ENCODE results near the gene FGD4. TPM values are rescaled to one million over a fixed set of nuclear protein-coding genes. Genes with fewer than 3 reads are reported as not detected.

FGD4 gene
- total RNA-seq, 1 experiment from 2014 or later, result 31.6 TPM

DNA sequence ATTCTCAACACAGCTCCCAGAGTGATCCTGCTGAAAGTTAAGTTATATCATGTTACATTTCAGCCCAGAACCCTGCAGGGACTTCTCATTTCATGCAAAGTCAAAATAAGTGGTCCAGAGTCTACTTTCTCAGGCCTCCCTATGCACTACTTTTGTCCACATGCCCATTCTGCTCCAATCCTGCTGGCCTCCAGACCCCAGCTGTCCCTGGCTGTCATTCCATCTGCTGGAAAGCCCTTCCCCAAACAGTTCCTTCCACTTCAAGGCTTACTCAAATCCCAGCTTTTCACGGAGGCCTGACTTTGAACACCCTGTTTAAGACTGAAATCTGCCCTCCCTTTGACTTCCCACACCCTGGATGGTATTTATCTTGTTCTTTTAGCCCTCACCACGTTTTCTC is 169.9 kb downstream of the FGD4 start:
- intact Hi-C loops (cut with micrococcal nuclease; ENCODE audit: unreplicated experiment), result no loop called here
- CTCF ChIA-PET, result no interaction called here
- no peak overlapping the region for H3K4me3 ChIP-seq (ENCODE audit: low read depth, low read length)
- Mint-ChIP-seq H3K36me3 (ENCODE audit: insufficient read depth, unreplicated experiment) (peaks cover 20% of the 10 kb centered on the region), H3K27ac (ENCODE audit: unreplicated experiment) (peak overlapping the region; percentile 11), H3K4me1 (ENCODE audit: low read depth, unreplicated experiment) (peaks cover 19% of the 10 kb centered on the region), H3K27me3 (ENCODE audit: insufficient read depth, unreplicated experiment) (no peaks in the 10 kb centered on the region), H3K9me3 (ENCODE audit: unreplicated experiment) (peaks cover 2% of the 10 kb centered on the region), H3K4me3 (ENCODE audit: unreplicated experiment) (no peak overlapping the region)
- POLR2A ChIA-PET, result no interaction called here
- no TSS peak for BruUV-seq (replicated peaks)
- H3K4me1 ChIP-seq, result peaks cover 16% of the 10 kb centered on the region
- H3K36me3 ChIP-seq (ENCODE audit: control insufficient read depth, insufficient read depth, low read length), result no peaks in the 10 kb centered on the region
- TF ChIP-seq, protein P1, sequence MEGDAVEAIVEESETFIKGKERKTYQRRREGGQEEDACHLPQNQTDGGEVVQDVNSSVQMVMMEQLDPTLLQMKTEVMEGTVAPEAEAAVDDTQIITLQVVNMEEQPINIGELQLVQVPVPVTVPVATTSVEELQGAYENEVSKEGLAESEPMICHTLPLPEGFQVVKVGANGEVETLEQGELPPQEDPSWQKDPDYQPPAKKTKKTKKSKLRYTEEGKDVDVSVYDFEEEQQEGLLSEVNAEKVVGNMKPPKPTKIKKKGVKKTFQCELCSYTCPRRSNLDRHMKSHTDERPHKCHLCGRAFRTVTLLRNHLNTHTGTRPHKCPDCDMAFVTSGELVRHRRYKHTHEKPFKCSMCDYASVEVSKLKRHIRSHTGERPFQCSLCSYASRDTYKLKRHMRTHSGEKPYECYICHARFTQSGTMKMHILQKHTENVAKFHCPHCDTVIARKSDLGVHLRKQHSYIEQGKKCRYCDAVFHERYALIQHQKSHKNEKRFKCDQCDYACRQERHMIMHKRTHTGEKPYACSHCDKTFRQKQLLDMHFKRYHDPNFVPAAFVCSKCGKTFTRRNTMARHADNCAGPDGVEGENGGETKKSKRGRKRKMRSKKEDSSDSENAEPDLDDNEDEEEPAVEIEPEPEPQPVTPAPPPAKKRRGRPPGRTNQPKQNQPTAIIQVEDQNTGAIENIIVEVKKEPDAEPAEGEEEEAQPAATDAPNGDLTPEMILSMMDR (IDR thresholded peaks at IDR 0.05; ENCODE audit: insufficient read depth in 1 of 2, low read depth in 1 of 2, low read length in 1 of 2, severe bottlenecking in 1 of 2, unreplicated experiment in 1 of 2), result no peak
- no peaks in the 10 kb centered on the region for H3K27me3 ChIP-seq (replicated peaks; ENCODE audit: control insufficient read depth, insufficient read depth, low read length)
- DNase-seq, result no peak
- H3K9me3 ChIP-seq, result peaks cover under 1% of the 10 kb centered on the region; the same call in 1 of the 2 replicates

DNA sequence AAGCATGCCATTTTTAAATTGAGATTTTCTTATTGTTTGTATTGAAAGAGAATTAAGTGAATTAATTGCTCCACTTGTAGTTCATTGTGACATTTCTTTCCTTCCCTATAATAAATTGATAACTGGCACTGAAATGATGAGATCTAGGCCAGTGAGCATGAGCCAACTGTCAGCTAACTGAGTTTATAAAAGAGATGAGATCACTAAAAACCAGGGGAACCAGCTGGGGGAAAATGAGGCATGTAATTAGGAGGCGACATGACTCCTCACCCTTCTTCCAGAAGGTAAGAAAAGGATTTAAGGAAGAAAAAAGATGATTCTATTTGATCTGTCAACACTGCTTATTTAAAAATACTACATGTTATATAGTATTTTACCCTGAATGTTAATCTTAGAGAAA is 175.2 kb downstream of the FGD4 start:
- Mint-ChIP-seq H3K36me3 (ENCODE audit: insufficient read depth, unreplicated experiment) (peaks cover 23% of the 10 kb centered on the region), H3K4me1 (ENCODE audit: low read depth, unreplicated experiment) (peaks cover 10% of the 10 kb centered on the region), H3K9me3 (ENCODE audit: unreplicated experiment) (peaks cover 15% of the 10 kb centered on the region), H3K27me3 (ENCODE audit: insufficient read depth, unreplicated experiment) (no peaks in the 10 kb centered on the region), H3K4me3 (ENCODE audit: unreplicated experiment) (no peak overlapping the region), H3K27ac (ENCODE audit: unreplicated experiment) (no peak overlapping the region)
- CTCF ChIA-PET, result no interaction called here
- Histone ChIP-seq H3K4me3 (ENCODE audit: low read depth, low read length) (no peak overlapping the region), H3K27me3 (replicated peaks; ENCODE audit: control insufficient read depth, insufficient read depth, low read length) (no peaks in the 10 kb centered on the region), H3K4me1 (no peaks in the 10 kb centered on the region), H3K36me3 (ENCODE audit: control insufficient read depth, insufficient read depth, low read length) (peaks cover 3% of the 10 kb centered on the region; the same call in 1 of the 2 replicates), H3K9me3 (peaks cover 7% of the 10 kb centered on the region; the same call in 1 of the 2 replicates)
- TF ChIP-seq, protein P1 (IDR thresholded peaks at IDR 0.05; ENCODE audit: insufficient read depth in 1 of 2, low read depth in 1 of 2, low read length in 1 of 2, severe bottlenecking in 1 of 2, unreplicated experiment in 1 of 2), result no peak
- POLR2A ChIA-PET, result no interaction called here
- intact Hi-C loops (cut with micrococcal nuclease; ENCODE audit: unreplicated experiment), result no loop called here
- no peak for DNase-seq
- BruUV-seq (replicated peaks), result no TSS peak

DNA sequence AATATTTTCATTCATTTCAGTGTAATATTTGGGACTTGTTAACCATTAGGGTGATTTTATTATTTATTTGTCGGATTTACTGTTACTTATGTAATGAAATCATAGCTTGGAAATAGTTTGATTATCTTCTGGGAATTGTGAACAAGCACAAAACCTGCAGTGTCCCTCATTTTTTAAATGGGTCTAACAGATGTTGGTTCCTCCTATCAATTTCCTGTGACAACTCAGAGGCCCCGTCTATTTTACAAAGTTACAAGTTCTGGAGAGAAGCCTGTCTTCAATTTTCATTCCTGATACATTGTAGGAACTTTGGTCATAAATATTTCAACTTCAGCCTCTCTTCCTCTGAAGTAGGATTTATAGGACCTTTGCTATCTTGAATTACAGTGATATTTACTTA is 178.0 kb downstream of the FGD4 start:
- Histone ChIP-seq H3K36me3 (ENCODE audit: control insufficient read depth, insufficient read depth, low read length) (peaks cover 6% of the 10 kb centered on the region; the same call in 1 of the 2 replicates), H3K4me1 (no peaks in the 10 kb centered on the region), H3K4me3 (ENCODE audit: low read depth, low read length) (no peak overlapping the region), H3K27me3 (replicated peaks; ENCODE audit: control insufficient read depth, insufficient read depth, low read length) (no peaks in the 10 kb centered on the region), H3K9me3 (peaks cover 7% of the 10 kb centered on the region; the same call in 1 of the 2 replicates)
- Mint-ChIP-seq H3K27ac (ENCODE audit: unreplicated experiment) (no peak overlapping the region), H3K4me1 (ENCODE audit: low read depth, unreplicated experiment) (no peaks in the 10 kb centered on the region), H3K9me3 (ENCODE audit: unreplicated experiment) (peaks cover 15% of the 10 kb centered on the region), H3K36me3 (ENCODE audit: insufficient read depth, unreplicated experiment) (peaks cover 36% of the 10 kb centered on the region), H3K4me3 (ENCODE audit: unreplicated experiment) (no peak overlapping the region), H3K27me3 (ENCODE audit: insufficient read depth, unreplicated experiment) (no peaks in the 10 kb centered on the region)
- TF ChIP-seq, protein P1 (IDR thresholded peaks at IDR 0.05; ENCODE audit: insufficient read depth in 1 of 2, low read depth in 1 of 2, low read length in 1 of 2, severe bottlenecking in 1 of 2, unreplicated experiment in 1 of 2), result no peak
- intact Hi-C loops (cut with micrococcal nuclease; ENCODE audit: unreplicated experiment), result no loop called here
- ChIA-PET CTCF (no interaction called here), POLR2A (no interaction called here)
- DNase-seq, result no peak
- BruUV-seq (replicated peaks), result no TSS peak

All from Caco-2 (cell line).